Vagina (tissue), 2 donors: ENCODE results near the gene EIF5AL1.

Source experiments
- CTCF ChIP-seq, 3 experiments: fragments of 450-650 bp in 2 of 3; fragments of 200-600 bp in 1 of 3; sonication (generic) in 1 of 3; IDR thresholded peaks; one replicate each; pipeline ENCODE4 v1.5.1; 2017 to 2019; ENCODE audit warnings: antibody characterized with exemption in 3 of 3, mild to moderate bottlenecking in 2 of 3, moderate library complexity in 2 of 3
- POLR2AphosphoS5 ChIP-seq, 2 donors: sonication (generic); formaldehyde crosslinking; IDR thresholded peaks; one replicate each; pipeline ENCODE4 v1.9.0; 2017; ENCODE audit warnings: antibody characterized with exemption in 2 of 2, mild to moderate bottlenecking in 2 of 2, low read depth in 1 of 2; ENCODE audit not compliant: insufficient read depth in 1 of 2

- TF ChIP-seq CTCF (IDR thresholded peaks at IDR 0.05) = no peak
- TF ChIP-seq POLR2AphosphoS5 (IDR thresholded peaks at IDR 0.05; ENCODE audit: insufficient read depth in 1 of 2, low read depth in 1 of 2) = no peak
These were observed 21.0 kb upstream of the EIF5AL1 start for GRCh38 chr10:79491143-79491835.
